ENCODE data around the gene CLIC4.
A peak's percentile ranks its signal among the peaks of the same experiment; 100 is the strongest.
"Not testable (repeated sequence)": the region's sequence is repeated elsewhere in the genome, so short reads cannot be mapped to it uniquely, and the experiment has no call there.

CLIC4 gene

DNA sequence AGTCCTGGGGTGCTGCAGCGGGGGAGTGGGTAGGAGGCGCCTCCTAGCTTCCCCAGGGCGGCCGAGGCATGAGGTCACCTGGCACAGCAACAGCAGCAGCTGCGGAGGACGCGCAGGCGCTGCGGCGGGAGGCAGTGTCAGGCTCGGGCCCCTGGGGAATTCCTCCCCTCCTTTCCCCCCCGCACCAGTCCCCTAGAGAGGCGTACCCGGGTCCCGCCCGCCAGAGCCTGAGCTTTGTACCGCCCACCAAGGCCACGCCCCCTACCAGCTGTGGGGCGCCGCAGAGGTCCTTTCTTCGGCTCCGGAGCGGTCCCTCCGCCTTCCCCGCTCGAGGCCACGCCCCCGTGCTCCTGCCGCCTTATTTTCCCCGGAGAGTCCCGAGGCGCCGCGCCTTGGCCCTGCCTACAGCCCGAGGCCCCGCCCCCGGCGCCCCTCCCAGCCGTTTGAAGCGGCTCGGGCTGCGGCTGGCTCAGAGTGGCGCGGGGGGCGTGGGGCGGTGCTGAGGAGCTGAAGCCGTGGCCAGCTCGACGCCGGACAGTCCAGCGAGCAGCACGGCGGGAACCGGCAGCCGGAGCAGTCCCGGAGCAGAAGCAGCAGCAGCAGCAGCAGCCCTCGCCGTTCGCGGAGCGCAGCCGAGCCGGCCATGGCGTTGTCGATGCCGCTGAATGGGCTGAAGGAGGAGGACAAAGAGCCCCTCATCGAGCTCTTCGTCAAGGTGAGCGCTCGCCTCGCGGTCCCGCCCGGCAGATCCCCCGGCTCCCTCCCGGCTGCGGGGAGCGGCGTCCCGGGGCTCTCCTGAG is at the start of gene CLIC4:
CLIC4 (plus strand) TSS at position 537 of the 800 bp plus-strand sequence; CDS start at position 644, 107 bp downstream.
- DNase-seq = peak; percentile 99

DNA sequence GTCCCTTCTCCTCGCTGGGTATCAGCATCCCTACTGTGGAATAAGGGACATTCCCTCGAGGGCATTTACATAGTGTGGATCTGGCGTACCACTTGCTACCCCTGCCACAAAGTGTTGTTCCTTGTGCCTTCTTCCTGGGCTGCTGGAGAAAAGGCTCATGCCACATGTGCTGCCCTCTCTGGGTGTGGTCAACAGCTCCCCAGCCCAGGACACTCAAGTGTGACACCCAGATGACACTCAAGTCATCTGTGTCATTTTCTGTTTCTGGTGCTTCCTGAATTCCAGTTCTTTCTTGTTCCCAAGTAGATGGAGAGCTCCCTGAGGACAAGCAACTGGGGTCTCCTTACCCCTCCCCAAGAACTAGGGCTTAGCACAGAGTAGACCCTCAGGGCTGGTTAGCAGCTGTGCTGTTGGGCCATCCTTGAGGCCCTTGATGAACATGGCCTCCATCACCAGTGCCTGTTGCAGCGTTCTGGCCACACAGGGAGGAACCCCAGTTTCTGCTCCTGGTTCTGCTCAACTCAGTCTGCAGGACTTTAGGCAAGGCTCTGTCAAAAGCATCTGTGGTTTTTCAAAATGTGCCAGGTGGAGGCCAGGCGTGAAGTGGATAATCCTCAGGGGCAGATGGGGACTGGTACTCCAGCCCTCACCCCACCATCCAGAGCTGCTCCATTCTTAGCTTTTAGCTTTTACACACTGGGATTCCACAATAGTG is 49.0 kb upstream of the CLIC4 start:
- DNase-seq = no peak

DNA sequence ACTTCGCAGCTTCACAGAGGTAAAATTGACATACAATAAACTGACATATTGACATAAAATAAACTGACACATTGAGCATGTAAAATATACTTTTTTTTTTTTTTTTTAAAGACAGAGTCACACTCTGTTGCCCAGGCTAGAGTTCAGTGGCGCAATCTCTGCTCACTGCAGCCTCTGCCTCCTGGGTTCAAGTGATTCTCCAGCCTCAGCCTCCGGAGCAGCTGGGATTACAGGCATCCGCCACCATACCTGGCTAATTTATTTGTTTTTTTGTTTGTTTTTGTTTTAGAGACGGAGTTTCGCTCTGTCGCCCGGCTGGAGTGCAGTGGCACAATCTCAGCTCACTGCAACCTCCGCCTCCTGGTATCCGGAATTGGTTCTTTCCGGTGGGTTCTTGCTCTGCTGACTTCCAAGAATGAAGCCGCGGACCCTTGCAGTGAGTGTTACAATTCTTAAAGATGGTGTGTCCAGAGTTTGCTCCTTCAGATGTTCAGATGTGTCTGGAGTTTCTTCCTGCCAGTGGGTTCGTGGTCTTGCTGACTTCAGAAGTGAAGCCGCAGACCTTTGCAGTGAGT is 48.4 kb upstream of the CLIC4 start:
- no peak for DNase-seq

DNA sequence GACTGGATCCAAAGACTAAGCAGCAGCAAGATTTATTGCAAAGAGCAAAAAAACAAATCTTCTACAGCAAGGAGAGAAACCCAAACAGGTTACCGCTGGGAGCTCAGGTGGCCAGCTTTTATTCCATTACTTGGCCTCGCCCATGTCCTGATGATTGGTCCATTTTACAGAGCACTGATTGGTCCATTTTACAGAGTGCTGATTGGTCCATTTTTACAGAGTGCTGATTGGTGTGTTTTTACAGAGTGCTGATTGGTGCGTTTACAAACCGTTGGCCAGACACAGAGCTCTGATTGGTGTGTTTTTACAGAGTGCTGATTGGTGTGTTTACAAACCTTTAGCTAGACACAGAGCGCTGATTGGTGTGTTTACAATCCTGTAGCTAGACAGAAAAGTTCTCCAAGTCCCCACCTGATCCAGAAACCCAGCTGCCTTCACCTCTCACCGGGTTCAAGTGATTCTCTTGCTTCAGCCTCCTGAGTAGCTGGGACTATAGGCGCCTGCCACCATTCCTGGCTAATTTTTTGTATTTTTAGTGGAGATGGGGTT is 47.7 kb upstream of the CLIC4 start:
- peak; percentile 38 for DNase-seq

DNA sequence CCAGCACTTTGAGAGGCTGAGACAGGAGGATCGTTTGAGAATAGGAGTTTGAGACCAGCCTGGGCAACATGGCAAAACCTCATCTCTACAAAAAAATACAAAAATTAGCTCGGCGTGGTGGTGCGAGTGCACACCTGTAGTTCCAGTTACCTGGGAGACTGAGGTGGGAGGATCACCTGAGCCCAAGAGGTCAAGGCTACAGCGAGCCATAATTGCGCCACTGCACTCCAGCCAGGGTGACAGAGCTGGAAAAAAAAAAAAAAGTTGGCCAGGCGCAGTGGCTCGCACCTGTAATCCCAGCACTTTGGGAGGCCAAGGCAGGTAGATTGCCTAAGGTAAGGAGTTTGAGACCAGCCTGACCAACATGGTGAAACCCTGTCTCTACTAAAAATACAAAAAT is 46.9 kb upstream of the CLIC4 start:
- not testable (repeated sequence) for DNase-seq

DNA sequence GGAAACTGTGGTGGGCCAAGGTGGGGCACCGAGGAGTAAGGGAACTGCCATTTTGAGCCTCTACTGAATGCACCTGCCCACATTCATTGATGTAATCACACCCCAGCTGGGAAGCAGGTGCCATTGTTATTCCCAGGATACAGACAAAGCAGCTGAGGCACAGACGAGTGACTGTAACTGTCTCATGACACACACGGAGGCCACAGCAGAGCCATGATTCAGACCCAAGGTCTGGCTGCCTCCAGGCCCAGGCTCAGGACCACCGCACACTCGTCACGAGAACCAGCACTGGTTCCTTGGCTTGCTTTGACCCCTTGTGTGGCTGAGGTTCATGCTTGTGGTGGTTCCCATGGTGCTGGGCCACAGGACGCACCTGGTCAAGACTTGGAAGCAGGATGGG is 45.6 kb upstream of the CLIC4 start:
- DNase-seq = peak; percentile 34

DNA sequence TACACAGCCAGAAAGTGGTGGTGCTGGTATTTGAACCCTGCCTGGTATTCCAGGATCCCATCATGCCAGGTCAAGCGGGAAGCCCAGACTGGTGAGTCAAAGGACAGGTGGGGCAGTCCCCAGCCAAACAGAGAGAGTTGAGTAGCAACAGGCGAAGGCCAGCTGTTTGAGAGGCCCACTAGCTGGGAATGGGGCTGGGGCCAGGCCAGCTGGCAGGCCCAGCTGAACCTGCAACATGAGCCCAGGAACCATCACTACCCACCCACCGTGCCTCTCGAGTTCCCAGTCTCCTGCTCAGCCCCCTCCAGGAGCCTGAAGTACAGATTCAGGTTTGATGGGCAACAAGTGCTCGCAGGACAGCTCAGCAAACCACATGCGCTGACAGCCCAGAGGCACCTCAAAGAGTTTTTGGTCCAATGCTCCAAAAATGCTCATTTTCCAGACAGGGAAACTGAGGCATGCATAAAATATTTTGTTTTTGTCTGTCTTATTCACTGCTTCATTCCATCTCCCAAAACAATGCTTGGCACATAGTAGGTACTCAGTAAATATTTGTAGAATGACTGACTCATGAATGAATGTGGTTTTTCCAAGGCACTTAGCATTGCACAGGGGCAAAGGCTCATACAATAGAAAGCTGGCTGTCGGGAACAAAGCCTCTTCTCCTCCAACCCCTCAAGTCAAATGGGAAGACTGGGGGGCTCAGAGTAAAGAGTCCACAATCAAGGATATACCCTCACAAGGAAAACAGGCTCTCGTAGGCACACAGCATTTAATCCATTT is 42.5 kb upstream of the CLIC4 start:
- peak; percentile 28 for DNase-seq

DNA sequence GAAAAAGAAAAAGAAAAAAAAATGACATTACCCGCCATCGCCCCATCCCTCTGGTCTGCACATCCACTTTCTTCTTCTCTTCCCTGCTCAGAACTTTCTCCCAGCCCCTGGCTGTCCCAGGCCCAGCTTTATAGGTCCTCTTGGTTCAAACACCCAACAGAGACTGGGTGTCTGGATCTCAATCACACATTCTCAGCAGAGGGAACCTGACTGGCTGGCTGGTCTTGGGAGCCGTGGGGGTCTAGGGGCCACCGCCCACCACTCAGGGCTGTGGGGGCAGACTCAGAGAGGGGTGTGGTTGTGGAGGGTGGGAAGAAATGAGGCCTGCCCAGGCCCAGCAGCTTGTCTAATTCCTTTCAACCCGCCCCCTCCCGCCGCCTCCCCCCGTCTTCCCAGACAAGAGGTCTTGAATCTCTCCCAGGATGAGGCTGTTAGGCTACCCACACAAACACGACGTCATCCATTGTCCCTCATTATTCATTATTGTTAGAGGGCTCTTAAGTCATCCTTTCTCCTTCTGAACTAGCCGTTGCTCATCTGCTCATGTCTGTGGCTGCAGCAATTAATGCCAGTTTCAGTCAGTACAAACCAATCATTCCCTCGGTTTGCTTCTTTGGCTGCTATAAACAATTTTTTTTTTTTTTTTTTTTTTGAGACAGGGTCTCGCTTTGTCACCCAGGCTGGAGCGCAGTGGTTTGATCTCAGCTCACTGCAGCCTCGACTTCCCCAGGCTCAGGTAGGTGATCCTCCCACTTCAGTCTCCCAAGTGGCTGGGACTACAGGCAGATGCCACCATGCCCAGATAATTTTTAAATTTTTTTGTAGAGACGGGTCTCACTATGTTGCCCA is 40.6 kb upstream of the CLIC4 start:
- peak; percentile 64 for DNase-seq

DNA sequence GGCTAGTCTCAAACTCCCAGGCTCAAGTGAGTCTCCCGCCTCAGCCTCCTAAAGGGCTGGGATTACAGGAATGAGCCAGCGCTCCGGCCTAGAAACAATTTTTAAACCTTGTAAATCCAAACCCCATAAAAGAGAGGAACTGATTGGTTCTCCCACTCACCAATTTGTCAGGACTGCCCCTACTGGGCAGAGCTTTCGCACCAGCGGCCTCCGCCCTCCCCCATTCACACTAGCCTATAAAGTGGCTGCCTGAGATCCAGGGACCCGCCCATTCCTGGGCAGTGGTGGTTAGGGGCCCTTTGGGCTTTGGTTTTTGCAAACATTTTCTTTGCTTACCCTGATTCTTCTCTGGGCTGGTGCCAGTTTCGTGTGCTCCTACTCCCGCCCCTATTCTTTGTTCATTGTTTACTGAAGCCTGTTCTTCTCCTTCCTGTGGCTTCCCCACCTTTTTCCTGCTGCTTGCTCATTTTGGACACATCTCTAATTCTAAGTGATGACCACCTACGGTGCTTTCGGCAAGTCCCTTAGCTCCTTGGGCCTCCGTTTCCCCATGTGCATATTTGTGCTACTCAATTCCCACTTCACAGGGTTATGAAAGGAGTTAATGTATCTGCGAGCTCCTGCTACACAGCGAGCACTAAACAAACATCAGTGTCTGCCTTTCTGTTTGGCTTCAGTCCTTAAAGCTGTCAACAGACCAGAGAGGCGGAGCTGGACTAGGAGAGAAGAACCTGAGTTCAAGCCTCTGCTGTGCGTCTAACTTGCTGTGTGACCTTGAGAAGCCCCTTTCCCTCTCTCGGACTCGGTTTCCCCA is 39.8 kb upstream of the CLIC4 start:
- DNase-seq = peak; percentile 97

DNA sequence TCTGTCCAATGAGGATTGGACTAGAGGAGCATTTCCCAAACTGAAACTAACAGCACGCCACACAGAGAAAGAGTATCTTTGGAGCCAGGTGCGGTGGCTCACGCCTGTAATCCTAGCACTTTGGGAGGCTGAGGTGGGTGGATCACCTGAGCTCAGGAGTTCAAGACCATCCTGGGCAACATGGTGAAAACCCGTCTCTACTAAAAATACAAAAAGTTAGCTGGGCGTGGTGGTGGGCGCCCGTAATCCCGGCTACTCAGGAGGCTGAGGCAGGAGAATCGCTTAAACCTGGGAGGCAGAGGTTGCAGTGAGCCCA is 39.2 kb upstream of the CLIC4 start:
- DNase-seq = not testable (repeated sequence)

DNA sequence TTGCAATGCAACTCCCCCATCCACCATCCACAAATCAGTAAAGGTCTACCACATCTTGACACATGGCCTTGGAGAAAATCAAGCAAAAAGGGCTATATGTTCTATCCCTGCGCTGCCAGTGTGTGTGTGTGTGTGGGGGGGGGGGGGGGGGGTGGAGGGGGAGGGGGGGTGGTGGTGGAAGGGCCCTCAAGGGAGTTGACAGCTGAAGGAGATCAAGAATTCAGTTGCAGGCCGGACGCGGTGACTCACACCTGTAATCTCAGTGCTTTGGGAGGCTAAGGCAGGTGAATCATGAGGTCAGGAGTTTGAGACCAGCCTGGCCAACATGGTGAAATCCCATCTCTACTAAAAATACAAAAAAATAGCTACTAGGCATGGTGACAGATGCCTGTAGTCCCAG is 37.6 kb upstream of the CLIC4 start:
- DNase-seq = no peak

DNA sequence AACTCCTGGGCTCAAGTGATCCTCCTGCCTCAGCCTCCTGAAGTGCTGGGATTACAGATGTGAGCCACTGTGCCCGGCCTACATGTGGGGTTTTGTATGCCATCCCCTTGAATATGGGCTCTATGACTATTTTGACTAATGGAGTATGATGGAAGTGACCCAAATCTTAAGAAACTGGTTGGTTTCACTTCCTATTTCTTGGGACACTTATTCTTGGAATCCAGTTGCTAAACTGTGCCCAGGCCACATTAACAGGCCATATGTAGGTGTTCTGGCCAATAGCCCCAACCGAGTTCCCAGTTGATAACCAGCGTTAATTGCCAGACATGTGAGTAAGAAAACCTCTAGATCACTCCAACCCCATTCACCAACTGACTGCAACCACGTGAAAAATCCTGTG is 36.3 kb upstream of the CLIC4 start:
- DNase-seq = no peak

DNA sequence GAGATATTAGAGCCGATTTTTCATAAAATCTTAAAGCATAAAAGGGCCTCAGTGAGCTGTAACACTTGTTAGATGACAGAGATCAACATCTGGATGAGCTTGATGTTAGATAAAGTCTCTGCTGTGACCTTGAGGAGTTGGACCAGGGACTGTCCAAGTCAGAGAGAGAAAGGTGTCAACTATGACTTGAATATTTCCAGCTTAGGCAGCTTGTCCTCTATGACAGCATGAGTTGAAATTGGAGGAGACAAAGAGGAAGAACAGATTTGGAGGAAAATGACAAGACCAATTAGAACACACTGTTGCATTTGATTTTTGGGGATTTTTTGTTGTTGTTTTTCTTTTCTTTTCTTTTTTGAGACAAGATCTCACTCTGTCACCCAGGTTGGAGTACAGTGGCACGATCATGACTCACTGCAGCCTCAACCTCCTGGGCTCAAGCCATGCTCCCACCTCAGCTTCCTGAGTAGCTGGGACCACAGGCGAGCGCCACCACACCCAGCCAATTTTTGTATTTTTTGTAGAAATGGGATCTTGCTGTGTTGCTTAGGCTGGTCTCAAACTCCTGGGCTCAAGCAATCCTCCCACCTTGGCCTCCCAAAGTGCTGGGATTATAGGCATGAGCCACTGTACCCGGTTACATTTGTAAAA is 35.3 kb upstream of the CLIC4 start:
- DNase-seq = no peak

DNA sequence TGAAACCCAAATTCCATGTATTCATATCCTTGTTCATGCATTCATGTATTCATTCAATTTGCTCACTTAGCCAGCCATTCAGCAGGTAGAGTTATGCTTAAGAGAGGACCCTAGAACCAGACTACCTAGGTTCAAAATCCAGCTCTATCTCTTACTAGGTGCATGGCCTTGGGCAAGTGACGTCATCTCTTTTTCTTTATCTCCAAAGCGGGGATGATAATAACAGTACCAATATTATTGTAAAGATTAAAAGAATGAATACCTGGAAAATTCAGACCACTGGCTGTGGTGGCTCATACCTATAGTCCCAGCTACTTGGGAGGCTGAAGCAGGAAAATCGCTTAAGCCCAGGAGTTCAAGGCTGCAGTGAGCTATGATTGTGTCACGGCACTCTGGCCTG is 33.9 kb upstream of the CLIC4 start:
- no peak for DNase-seq

DNA sequence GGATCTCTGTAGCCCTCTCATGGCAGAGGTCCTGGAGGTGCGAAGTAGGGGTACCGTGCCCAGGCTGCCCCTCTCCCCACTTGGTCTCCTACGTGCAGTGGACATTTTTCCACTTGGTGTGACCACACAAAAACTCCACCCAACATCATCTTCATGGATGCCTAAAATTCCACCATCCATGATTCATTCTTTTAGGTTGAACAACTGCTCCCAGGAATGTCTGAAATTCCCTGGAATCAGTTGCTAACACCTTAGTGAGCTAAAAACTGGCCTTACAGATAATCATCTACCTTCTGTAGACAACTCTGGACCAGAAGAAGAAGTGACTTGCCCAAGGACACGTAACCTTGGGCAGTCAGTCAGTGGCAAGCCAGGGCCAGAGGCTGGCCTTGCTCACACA is 32.1 kb upstream of the CLIC4 start:
- no peak for DNase-seq

DNA sequence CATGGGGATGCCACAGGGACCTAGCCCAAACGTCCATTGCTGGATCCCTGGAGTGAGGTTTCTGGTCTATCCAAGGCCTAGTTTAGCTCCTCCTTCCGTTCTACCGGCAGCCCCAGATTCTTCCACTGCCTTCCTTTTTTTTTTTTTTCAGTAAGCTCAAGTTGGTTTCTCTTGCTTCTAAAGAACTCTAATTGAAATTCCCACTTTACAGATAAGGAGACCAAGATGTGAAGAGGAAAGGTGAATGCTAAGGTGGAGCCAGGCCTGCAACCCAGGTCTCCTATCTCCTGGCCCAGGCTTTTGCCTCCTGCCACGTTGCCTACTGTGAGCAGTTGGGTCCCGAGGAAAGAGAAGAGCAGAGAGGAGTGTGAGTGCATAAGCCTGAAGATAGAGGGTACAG is 31.5 kb upstream of the CLIC4 start:
- no peak for DNase-seq

DNA sequence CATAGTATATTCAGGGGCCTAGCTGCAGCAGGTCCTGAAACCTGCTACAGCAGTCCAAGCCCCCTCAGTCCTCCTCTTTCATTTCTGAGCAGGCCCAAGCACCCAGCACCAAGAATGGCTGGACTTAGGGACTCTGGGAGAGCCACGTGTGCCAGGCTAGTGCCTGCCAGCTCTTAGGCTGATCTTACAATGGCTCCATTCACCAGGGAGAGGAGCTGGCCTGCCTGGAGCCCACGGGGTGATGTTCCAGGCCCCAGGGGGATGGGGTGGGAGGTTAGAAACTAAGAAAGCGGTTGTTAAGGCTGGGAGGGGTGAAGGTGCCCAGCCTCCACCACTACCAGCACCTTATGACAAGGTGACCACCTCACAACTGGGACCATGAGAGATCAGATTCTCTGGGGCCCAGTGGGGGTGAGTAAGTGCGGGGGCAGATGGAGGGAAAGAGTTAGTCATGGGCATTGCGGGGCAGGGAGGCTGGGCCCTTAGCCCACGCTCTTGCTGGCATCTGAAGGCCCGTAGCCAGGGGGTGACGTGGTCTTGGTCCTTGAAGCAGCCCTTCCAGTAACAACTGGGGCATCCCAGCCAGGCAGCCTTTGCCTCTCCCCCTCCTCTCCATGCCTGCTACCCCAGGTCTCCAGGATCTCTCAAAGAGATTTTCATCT is 30.3 kb upstream of the CLIC4 start:
- no peak for DNase-seq

DNA sequence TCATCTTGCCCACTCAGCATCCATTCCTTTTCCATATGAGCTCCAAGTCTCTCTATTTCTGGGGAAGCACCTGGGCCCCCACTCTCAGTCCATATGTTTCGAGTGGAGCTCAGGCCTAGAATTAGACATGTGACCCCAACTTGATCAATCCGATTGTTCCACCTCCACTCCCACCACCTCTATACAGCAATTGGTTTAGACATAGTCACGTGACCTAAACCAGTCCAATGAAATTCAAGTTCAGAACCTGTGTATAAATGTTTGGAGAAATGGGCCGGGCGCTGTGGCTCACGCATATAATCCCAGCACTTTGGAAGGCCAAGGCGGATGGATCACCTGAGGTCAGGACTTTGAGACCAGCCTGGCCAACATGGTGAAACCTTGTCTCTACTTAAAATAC is 29.6 kb upstream of the CLIC4 start:
- no peak for DNase-seq

DNA sequence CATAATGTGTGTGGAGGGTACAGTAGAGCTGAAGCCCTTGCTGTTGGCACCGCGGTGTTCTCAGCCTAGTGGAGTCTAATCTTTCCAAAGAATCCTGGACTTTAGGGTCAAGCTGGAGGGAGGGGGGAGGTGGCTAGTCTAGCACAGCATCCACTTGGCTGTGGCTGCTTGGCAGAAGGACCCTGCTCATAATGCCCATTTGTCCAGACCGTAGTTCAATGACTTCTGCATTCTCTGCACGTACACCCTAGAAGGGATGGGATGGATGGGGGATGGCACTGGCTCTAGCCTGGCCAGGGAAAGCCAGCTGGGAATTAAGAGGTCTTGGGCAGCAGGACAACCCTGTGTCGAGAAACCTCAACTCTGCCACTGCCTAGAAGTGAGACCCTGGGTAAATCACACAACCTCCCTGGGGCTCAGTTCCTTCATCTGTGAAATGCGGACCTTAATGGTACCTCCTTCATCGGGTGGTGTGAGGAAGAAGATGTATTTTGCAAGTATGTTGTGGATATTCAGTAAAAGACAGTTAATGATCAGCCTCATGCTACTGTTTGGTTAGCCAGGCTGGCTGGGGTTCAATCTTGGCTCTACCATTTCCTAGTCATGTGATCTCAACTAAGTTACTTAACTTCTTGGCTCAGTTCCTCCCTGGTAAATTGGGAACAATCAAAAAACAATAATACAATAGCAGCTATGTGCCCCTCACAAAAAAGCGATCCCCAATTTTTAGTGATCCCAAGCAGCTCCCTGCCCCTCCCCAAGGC is 27.2 kb upstream of the CLIC4 start:
- no peak for DNase-seq
